ENCODE data around the gene CCDC106.
A peak's percentile ranks its signal among the peaks of the same experiment; 100 is the strongest.

The CCDC106 gene

DNA sequence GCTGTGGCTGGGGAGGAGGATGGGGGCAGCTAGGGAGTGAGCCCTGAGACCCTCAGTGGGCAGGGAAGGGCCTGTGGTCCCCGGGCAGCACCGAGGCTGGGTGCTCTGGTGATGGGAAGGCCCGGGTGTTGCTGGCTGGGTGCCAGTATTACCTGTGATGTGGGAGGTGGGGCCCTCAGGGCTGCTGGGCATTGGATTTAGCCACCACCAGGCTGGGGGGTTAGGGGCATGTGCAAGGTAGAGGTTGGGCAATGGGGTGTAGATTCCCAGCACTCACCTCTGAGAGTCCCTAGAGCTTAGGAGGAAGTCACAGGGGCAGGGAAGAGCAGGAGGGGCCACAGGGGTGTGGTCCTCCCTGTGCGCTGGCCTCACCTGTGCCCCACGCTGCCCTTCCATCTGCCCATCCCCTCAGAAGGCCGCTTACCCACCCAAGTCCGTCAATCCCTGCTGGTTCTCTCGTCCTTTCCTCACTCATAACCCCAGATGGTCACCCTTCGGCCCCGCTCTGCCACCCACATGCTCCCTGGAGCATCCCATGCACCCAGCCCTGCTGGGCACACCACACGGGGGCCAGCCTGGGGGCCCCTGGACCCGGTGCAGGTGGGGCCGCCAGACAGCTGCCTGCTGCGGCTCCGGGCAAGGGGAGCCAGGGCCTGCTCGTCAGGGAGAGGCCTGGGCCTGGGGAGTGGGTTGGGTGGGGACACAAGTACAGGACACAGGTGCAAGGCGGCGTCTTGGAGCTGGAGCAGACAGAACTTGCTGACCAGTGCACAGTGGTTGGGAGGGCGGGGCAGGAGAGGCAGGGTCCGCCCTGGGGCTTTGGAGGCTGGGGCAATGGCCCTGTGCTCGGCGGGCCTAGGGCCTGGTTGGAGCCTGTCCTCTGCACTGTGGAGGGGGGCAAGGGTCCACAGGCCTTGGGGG is 39.5 kb downstream of the CCDC106 start:
- Mint-ChIP-seq H3K36me3 (ENCODE audit: low read depth) (peaks cover 15% of the 10 kb centered on the region), H3K9me3 (no peaks in the 10 kb centered on the region), H3K4me1 (peaks cover 17% of the 10 kb centered on the region), H3K27ac (peak overlapping the region; percentile 19), H3K27me3 (ENCODE audit: low read depth, poor library complexity) (peaks cover 3% of the 10 kb centered on the region), H3K4me3 (no peak overlapping the region)
- TF ChIP-seq, protein P1, sequence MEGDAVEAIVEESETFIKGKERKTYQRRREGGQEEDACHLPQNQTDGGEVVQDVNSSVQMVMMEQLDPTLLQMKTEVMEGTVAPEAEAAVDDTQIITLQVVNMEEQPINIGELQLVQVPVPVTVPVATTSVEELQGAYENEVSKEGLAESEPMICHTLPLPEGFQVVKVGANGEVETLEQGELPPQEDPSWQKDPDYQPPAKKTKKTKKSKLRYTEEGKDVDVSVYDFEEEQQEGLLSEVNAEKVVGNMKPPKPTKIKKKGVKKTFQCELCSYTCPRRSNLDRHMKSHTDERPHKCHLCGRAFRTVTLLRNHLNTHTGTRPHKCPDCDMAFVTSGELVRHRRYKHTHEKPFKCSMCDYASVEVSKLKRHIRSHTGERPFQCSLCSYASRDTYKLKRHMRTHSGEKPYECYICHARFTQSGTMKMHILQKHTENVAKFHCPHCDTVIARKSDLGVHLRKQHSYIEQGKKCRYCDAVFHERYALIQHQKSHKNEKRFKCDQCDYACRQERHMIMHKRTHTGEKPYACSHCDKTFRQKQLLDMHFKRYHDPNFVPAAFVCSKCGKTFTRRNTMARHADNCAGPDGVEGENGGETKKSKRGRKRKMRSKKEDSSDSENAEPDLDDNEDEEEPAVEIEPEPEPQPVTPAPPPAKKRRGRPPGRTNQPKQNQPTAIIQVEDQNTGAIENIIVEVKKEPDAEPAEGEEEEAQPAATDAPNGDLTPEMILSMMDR (IDR thresholded peaks at IDR 0.05), result no peak
- DNase-seq, result no peak

DNA sequence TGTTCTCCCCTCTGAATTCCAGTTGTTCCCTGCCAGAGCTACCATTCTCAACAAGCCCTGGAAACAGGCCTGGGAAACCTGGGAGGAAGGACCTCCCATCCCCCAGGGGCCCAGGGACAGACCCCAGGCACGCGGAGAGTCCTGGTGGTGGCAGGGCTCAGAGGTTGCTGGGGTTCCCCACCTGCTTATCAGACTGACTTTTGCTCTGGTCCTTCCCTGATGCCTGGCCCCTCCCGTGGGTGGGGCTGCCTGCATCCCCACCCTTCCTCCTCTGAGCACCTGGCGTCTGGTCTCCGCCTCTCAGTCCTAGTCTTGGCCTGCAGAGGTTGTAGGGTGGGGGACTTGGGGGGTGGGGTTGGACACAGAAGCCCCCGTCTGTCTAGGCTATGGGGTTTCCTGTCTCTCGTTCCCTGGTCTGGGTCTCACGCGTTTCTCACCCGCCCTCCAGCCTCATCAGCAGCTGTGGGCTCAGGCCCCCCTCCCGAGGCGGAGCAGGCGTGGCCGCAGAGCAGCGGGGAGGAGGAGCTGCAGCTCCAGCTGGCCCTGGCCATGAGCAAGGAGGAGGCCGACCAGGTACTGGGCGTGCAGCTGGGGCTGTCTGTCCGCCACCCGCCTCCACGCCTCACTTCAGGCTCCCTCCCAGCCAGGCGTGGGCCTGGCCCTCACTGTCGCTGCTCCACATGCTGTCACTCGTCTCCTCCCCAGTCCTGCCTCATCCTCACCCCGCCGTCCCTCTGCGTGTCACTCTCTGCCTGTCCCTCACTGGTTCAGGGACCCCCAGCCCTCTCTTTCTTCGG is 40.6 kb downstream of the CCDC106 start:
- peaks cover 17% of the 10 kb centered on the region for H3K4me1 Mint-ChIP-seq
- TF ChIP-seq, protein P1 (IDR thresholded peaks at IDR 0.05), result no peak
- H3K9me3 Mint-ChIP-seq, result no peaks in the 10 kb centered on the region
- no peak overlapping the region for H3K4me3 Mint-ChIP-seq
- peak overlapping the region; percentile 94 for H3K27ac Mint-ChIP-seq
- DNase-seq, result peak; percentile 28
- H3K27me3 Mint-ChIP-seq (ENCODE audit: low read depth, poor library complexity), result no peaks in the 10 kb centered on the region
- peaks cover 14% of the 10 kb centered on the region for H3K36me3 Mint-ChIP-seq (ENCODE audit: low read depth)

DNA sequence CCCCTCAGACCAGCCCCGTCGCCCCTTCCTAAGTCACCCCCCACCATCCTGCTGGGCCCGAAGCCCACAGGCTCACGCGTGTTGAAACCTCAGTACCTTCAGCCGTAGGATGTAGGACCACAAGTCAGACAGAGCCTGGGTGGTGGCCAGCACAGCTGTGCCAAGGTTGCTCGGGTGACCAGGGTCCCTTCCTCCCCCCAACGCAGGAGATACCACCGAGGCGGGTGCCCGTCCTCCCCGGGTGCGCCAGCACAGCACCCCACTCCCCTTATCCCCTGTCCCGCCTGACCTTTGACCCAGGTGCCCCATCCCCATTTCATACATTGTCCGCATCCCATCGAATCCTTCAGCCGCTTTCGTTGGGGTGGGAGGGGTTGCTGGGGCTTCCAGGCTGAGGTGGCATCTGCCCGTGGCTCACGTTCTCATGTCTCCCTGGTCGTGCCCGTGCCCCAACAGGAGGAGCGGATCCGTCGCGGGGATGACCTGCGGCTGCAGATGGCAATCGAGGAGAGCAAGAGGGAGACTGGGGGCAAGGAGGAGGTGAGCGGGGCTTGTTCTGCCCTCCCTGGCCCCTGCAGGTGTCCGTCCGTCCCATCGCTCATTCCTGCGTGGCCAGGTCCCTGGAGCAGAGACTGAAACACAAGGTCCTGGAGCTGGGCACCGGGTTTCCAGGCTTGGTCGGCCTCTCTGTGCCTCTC is 41.5 kb downstream of the CCDC106 start:
- Mint-ChIP-seq H3K36me3 (ENCODE audit: low read depth) (peaks cover 12% of the 10 kb centered on the region), H3K27ac (no peak overlapping the region), H3K4me1 (peaks cover 17% of the 10 kb centered on the region), H3K4me3 (no peak overlapping the region), H3K9me3 (no peaks in the 10 kb centered on the region), H3K27me3 (ENCODE audit: low read depth, poor library complexity) (no peaks in the 10 kb centered on the region)
- no peak for DNase-seq
- TF ChIP-seq, protein P1 (IDR thresholded peaks at IDR 0.05), result no peak

DNA sequence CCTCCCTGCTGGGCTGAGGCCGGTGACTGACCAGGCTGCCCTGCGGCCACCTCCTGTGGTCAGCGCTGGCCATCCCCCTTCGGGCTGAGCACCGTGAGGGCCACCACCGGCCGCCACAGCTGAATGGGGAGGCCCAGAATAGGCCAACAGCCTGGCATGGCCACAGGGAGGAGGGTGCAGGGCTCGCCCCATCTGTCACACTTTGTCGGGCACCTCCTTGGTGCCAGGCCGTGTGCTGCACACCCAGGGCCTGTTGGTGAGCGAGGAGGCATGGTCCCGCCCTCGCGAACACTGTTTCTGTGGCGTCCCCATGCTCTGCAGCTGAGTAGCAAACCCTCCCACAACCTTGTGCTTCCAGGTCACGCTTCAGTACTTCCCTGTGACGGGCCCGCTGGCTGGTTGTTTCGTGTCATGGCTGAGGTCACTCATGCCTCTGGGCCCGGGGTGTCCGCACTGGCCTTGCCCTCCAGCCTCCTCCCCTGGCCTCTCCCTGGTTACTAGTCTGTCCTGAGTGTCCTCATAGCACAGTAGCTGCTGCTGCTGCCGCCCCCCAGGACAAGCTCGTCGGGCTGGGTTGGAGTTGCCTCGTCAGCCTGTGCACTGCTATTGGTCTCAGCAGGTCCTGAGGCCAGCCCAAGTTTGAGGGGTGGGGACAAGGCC is 42.2 kb downstream of the CCDC106 start:
- TF ChIP-seq, protein P1 (IDR thresholded peaks at IDR 0.05), result no peak
- H3K36me3 Mint-ChIP-seq (ENCODE audit: low read depth), result peaks cover 12% of the 10 kb centered on the region
- H3K9me3 Mint-ChIP-seq, result no peaks in the 10 kb centered on the region
- no peak overlapping the region for H3K4me3 Mint-ChIP-seq
- no peak overlapping the region for H3K27ac Mint-ChIP-seq
- DNase-seq, result peak; percentile 59
- no peaks in the 10 kb centered on the region for H3K27me3 Mint-ChIP-seq (ENCODE audit: low read depth, poor library complexity)
- peaks cover 17% of the 10 kb centered on the region for H3K4me1 Mint-ChIP-seq

DNA sequence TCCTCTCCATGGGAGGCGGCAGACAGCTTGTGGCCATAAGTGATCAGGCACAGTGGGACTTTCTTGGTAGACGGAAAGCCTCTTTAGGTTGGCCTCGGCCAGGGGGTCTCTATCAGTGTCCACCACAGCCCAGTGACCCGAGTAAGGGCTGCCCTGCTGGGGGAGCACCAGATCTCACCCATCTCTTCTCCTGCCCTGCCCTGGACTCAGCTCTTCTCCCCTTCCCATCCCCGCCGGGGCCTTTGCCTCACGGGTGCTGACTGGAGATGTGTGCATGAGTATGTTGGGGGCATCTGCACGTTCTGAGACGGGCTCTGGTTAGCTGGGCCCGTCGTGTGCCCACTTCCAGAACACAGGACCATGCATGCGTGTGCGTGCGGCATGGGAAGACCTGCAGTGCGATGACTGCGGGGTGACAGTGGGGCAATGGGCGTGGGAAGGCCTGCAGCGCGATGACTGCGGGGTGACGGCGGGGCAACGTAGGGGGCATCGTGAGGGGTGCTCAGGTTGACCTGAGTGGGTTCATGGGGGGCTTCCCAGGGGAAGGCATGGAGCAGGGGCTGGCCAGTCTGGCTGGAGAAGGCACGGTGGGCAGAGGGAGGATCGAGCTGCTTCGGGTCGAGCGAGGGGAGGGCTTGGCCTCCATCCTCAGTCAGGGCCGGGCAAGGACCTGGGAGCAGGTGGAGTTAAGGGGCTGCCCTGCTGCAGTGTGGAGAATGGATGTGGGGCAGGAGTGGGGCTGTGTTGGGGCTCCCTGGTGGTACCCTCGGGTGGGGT is 42.9 kb downstream of the CCDC106 start:
- TF ChIP-seq, protein P1 (IDR thresholded peaks at IDR 0.05), result no peak
- Mint-ChIP-seq H3K4me1 (peaks cover 17% of the 10 kb centered on the region), H3K27me3 (ENCODE audit: low read depth, poor library complexity) (no peaks in the 10 kb centered on the region), H3K4me3 (no peak overlapping the region), H3K9me3 (no peaks in the 10 kb centered on the region), H3K27ac (no peak overlapping the region), H3K36me3 (ENCODE audit: low read depth) (peaks cover 16% of the 10 kb centered on the region)
- no peak for DNase-seq
